Endothelial cell of umbilical vein (primary cell): ENCODE measurements around the gene CTIF. TPM values are rescaled to one million over a fixed set of nuclear protein-coding genes. Genes with fewer than 3 reads are reported as not detected.

Experiments used
- BruUV-seq: library from RNA; stranded (reverse); fragments of 400-500 nt; replicated peaks from 2 replicates; lab custom pipeline; 2021; lab: Mats Ljungman, UMichigan
- CTCF ChIA-PET: fragments of 300-600, 350-600 bp; sonication (Branson Sonifier 250); formaldehyde crosslinking; loops from one replicate; lab custom pipeline; 2021; ENCODE audit warnings: antibody characterized with exemption, inconsistent platforms; lab: Charles Lee
- POLR2A ChIA-PET: fragments of 300-600, 350-600 bp; sonication (Branson Sonifier 250); formaldehyde crosslinking; loops from one replicate; lab custom pipeline; 2021; ENCODE audit warnings: antibody characterized with exemption, inconsistent platforms; lab: Charles Lee
- DNase-seq: peaks from one replicate; pipeline ENCODE4 v3.0.0-alpha.2; 2011; ENCODE audit warnings: low read depth, low spot score
- FAIRE-seq: peaks from 2 replicates; lab custom pipeline; 2011; peaks lifted over from hg19 to GRCh38; lab: Jason Lieb, UNC
- H2AFZ ChIP-seq: 2 replicates; pipeline ENCODE4 v1.6.0; 2012; ENCODE audit warnings: low read depth, low read length, control low read depth, inconsistent platforms
- H3K27ac ChIP-seq: 2 replicates; pipeline ENCODE4 v1.5.1; 2011; ENCODE audit warnings: low read depth, mild to moderate bottlenecking, control low read depth, low read length, moderate library complexity; ENCODE audit not compliant: insufficient read depth
- H3K27me3 ChIP-seq, 2 experiments: 2 replicates each; pipeline versions ENCODE4 v1.6.0 to v1.6.1; 2011; ENCODE audit warnings: low read length in 2 of 2, mixed read lengths in 1 of 2; ENCODE audit not compliant: control insufficient read depth in 2 of 2, insufficient read depth in 2 of 2
- H3K36me3 ChIP-seq, 2 experiments: 2 replicates in 1 of 2; 3 replicates in 1 of 2; pipeline ENCODE4 v1.5.1; 2011; ENCODE audit warnings: low read length in 2 of 2, mild to moderate bottlenecking in 1 of 2, moderate library complexity in 1 of 2; ENCODE audit not compliant: control insufficient read depth in 2 of 2, insufficient read depth in 2 of 2; ENCODE audit errors: extremely low read depth in 1 of 2
- H3K4me1 ChIP-seq: 3 replicates; pipeline ENCODE4 v1.5.1; 2011; ENCODE audit warnings: mild to moderate bottlenecking, low read length; ENCODE audit not compliant: control insufficient read depth, insufficient read depth; ENCODE audit errors: extremely low read depth
- H3K4me2 ChIP-seq: 2 replicates; pipeline ENCODE4 v1.6.1; 2011; ENCODE audit warnings: low read length, control low read depth, mixed read lengths; ENCODE audit not compliant: insufficient read depth
- H3K4me3 ChIP-seq, 3 experiments: fragments of 200-600 bp in 1 of 3; sonication (generic), shearing (Covaris generic) in 1 of 3; replicated peaks in 1 of 3; 2 replicates each; pipeline ENCODE4 v1.5.1; 2011 to 2016; ENCODE audit warnings: control low read depth in 3 of 3, low read length in 3 of 3, mild to moderate bottlenecking in 2 of 3, inconsistent platforms in 1 of 3, low read depth in 1 of 3, moderate library complexity in 1 of 3; ENCODE audit not compliant: insufficient read depth in 1 of 3
- H3K79me2 ChIP-seq: 2 replicates; pipeline ENCODE4 v1.6.0; 2012; ENCODE audit warnings: low read length, inconsistent platforms; ENCODE audit not compliant: control insufficient read depth, insufficient read depth
- H3K9ac ChIP-seq: replicated peaks from 2 replicates; pipeline ENCODE3; 2011; ENCODE audit warnings: low read length, control low read depth; ENCODE audit not compliant: insufficient read depth; ENCODE audit errors: extremely low read depth
- H3K9me1 ChIP-seq: replicated peaks from 3 replicates; pipeline ENCODE4 v1.6.0; 2011; ENCODE audit warnings: mild to moderate bottlenecking, low read length; ENCODE audit not compliant: control insufficient read depth, insufficient read depth; ENCODE audit errors: extremely low read depth
- H3K9me3 ChIP-seq: replicated peaks from 2 replicates; pipeline ENCODE4 v1.5.1; 2012; ENCODE audit warnings: low read length, inconsistent platforms; ENCODE audit not compliant: control insufficient read depth, insufficient read depth
- H4K20me1 ChIP-seq: replicated peaks from 2 replicates; pipeline ENCODE3; 2011; ENCODE audit warnings: mild to moderate bottlenecking, low read length; ENCODE audit not compliant: control insufficient read depth, insufficient read depth; ENCODE audit errors: extremely low read depth
- EZH2 ChIP-seq: IDR thresholded peaks from 2 replicates; pipeline ENCODE4 v1.6.1; 2012; ENCODE audit warnings: borderline replicate concordance, low read depth, mild to moderate bottlenecking, moderate library complexity, low read length, inconsistent platforms; ENCODE audit not compliant: severe bottlenecking
- FOS ChIP-seq: IDR thresholded peaks from 2 replicates; pipeline ENCODE4 v1.6.1; 2011; ENCODE audit warnings: mild to moderate bottlenecking, low read length, moderate library complexity, borderline replicate concordance; ENCODE audit not compliant: insufficient read depth
- GATA2 ChIP-seq: IDR thresholded peaks from 2 replicates; pipeline ENCODE4 v1.7.0; 2011; ENCODE audit warnings: low read depth, mild to moderate bottlenecking, moderate library complexity, mixed read lengths, low read length; ENCODE audit not compliant: insufficient read length, insufficient read depth
- JUN ChIP-seq: IDR thresholded peaks from 2 replicates; pipeline ENCODE4 v1.6.1; 2011; ENCODE audit warnings: borderline replicate concordance, low read depth; ENCODE audit not compliant: insufficient read length, insufficient read depth
- MYC ChIP-seq: IDR thresholded peaks from one replicate; pipeline ENCODE4 v1.6.1; 2011; ENCODE audit warnings: mild to moderate bottlenecking, low read depth, low read length
- POLR2A ChIP-seq: IDR thresholded peaks from 2 replicates; pipeline ENCODE4 v1.6.1; 2012; ENCODE audit warnings: low read depth, mild to moderate bottlenecking, control low read depth, low read length
- POLR2AphosphoS5 ChIP-seq: IDR thresholded peaks from 2 replicates; pipeline ENCODE4 v1.6.1; 2012; ENCODE audit warnings: low read depth, mild to moderate bottlenecking, control low read depth, low read length, moderate library complexity; ENCODE audit not compliant: insufficient read depth
- dilution Hi-C: fragments of 300-500 bp; cut with MboI; formaldehyde crosslinking; loops from one replicate; pipeline ENCODE4 v1.15.0; 2019; ENCODE audit warnings: low sequenced_read_pairs; ENCODE audit not compliant: extremely low pct_ligation_motif_present
- intact Hi-C: fragments of 100-400 bp; cut with micrococcal nuclease; formaldehyde crosslinking; loops from one replicate; pipeline ENCODE4 v1.10.0; 2022
- polyA plus RNA-seq, 4 experiments: library from polyadenylated mRNA; depleted of rRNA in 3 of 4; stranded (reverse) in 3 of 4; unstranded in 1 of 4; fragments of >200 nt; gene quantifications; 2 replicates each; pipeline versions ENCODE4 v1.2.1 to v1.2.3, GENCODE V29; 2011 to 2012; ENCODE audit warnings: missing spikeins in 1 of 4
- total RNA-seq: library from RNA; stranded (reverse); gene quantifications from 2 replicates; pipeline ENCODE4 v1.2.3, GENCODE V29; 2021
- TF ChIP-seq, protein P1 (sequence below), 2 donors: IDR thresholded peaks; 1 replicate in 1 of 2; 2 replicates in 1 of 2; pipeline ENCODE4 v1.5.1; 2011; ENCODE audit warnings: low read length in 2 of 2, mild to moderate bottlenecking in 2 of 2, moderate library complexity in 2 of 2, control low read depth in 1 of 2, inconsistent platforms in 1 of 2, low read depth in 1 of 2; ENCODE audit not compliant: insufficient read depth in 1 of 2; ENCODE audit errors: extremely low read depth in 1 of 2
- TF ChIP-seq, protein P2 (sequence below): IDR thresholded peaks from 2 replicates; pipeline ENCODE4 v1.6.1; 2011; ENCODE audit not compliant: insufficient read depth, insufficient read length

CTIF gene
- total and polyA plus RNA-seq, 2 donors (not counting 3 experiments of a cell fraction or from before 2014, with no cell fraction given): 20.9 to 57.7 TPM

GRCh38 chr18:48742304-48742703 lies 203.5 kb downstream of the CTIF start:
- Histone ChIP-seq H3K79me2 (no peaks in the 10 kb centered on the region), H3K9ac (no peak overlapping the region), H3K4me1 (no peaks in the 10 kb centered on the region), H3K27me3 (no peaks in the 10 kb centered on the region), H3K4me2 (no peak overlapping the region), H4K20me1 (no peaks in the 10 kb centered on the region), H3K27ac (no peak overlapping the region), H3K36me3 (no peaks in the 10 kb centered on the region), H3K4me3 (no peak overlapping the region), H3K9me1 (no peaks in the 10 kb centered on the region), H3K9me3 (no peaks in the 10 kb centered on the region), H2AFZ (no peak overlapping the region)
- no peak for DNase-seq
- POLR2A ChIA-PET: no interaction called here
- no peak for FAIRE-seq
- no TSS peak for BruUV-seq
- TF ChIP-seq GATA2: no peak
- TF ChIP-seq EZH2: no peak
- TF ChIP-seq POLR2AphosphoS5: no peak
- TF ChIP-seq FOS: no peak
- TF ChIP-seq POLR2A: no peak
- TF ChIP-seq, protein P1, sequence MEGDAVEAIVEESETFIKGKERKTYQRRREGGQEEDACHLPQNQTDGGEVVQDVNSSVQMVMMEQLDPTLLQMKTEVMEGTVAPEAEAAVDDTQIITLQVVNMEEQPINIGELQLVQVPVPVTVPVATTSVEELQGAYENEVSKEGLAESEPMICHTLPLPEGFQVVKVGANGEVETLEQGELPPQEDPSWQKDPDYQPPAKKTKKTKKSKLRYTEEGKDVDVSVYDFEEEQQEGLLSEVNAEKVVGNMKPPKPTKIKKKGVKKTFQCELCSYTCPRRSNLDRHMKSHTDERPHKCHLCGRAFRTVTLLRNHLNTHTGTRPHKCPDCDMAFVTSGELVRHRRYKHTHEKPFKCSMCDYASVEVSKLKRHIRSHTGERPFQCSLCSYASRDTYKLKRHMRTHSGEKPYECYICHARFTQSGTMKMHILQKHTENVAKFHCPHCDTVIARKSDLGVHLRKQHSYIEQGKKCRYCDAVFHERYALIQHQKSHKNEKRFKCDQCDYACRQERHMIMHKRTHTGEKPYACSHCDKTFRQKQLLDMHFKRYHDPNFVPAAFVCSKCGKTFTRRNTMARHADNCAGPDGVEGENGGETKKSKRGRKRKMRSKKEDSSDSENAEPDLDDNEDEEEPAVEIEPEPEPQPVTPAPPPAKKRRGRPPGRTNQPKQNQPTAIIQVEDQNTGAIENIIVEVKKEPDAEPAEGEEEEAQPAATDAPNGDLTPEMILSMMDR (IDR thresholded peaks at IDR 0.05; ENCODE audit: extremely low read depth in 1 of 2, insufficient read depth in 1 of 2, low read depth in 1 of 2, low read length in 2 of 2): no peak
- TF ChIP-seq, protein P2, sequence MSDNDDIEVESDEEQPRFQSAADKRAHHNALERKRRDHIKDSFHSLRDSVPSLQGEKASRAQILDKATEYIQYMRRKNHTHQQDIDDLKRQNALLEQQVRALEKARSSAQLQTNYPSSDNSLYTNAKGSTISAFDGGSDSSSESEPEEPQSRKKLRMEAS: no peak
- TF ChIP-seq MYC: no peak
- no peak for TF ChIP-seq JUN
- intact Hi-C loops (no loop called here), dilution Hi-C loops (no loop called here)
- CTCF ChIA-PET: interaction anchor here (1.0 kb wide), 1 partner anchor 299 kb away, joined by 3 read pairs; no protein-coding TSS in a partner anchor
